Islet of Langerhans (tissue), 1 donor: ENCODE results near the gene TPX2.

Experiments used
- FAIRE-seq: peaks from one replicate; lab custom pipeline; 2011; peaks lifted over from hg19 to GRCh38; lab: Jason Lieb, UNC

TPX2 gene

GRCh38 chr20:31833130-31833930, 94.2 kb downstream of the TPX2 start:
- no peak for FAIRE-seq

- no peak for FAIRE-seq
These were observed 94.9 kb downstream of the TPX2 start for GRCh38 chr20:31833931-31834521.

GRCh38 chr20:31835554-31835953, 96.5 kb downstream of the TPX2 start:
- FAIRE-seq, result no peak

DNA sequence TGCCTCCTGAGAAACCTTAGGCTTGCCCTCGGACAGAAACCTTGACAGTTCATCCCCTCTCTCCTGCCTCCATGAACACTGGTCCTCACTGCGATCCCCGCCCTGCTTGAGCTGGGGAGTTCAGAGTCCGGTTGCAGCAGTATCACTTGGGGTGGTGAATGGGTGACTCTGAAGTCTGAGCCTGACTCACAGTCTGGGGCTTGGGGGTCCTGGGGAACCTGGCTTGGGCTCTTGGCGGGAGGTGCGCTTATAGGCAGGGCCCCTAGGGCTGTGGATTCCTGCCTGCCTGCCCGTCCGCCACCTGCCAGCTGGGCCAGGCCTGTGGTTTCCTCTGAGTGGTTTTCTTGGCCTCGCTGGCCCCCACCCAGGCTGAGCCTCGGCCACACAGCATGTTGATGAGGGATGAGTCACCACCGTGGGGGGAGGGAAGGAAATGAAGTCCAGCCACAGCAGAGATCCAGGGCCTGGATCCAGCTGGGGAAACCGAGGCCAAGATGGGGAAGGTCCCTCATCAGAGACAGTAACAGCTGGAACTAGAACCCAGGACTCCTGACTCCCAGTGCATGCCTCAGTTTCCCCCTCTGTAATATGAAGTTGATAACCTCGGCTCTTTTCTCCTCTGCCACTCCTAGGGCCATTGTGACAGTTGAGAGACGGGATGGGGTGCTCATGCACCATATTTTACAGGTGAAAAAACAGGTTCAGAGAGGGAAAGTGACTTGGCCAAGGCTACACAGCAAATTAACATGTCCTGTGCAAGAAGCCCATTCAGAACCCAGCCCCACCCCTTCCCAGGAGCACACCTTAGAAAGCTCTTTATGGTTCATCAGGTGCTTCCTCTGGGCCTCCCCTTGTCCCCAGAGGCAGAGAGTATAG, 97.1 kb downstream of the TPX2 start:
- no peak for FAIRE-seq

DNA sequence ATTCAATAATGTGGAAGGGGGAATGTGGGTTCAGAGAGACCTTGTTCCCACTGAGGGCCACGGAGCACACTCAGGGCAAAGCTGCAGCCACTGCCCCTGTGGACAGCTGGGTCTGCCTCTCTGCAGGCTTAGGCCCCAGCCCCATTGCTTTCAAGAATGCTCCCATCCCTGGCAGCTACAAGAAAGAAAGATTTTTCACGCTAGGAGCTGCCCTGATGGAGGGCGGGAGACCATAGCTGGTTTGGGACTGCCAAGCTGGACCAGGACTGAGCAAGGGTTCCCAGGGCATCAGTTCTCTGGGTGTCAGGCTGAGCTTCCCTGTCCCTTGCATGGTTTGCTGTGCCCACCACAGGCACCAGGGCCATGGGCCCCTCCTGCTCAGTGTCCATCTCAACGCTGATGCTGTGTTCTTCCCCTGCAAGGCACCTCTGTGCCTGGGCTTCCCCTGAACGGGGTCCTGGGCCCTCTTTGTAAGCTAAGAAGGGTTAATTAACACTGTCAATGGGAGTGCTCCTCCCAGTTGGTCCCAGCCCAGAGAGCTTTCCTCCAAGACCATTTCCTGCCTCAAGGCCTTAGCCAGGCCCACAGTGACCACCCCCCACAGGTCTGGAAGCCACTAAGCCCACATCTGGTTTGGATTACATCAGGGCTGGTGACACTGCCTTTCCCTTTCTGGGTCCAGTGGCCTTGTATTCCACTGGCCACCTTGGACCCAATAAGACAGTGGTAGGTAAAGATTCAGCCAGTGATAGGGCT, 97.9 kb downstream of the TPX2 start:
- no peak for FAIRE-seq

- no peak for FAIRE-seq
These were observed 98.9 kb downstream of the TPX2 start for GRCh38 chr20:31837896-31838397.

GRCh38 chr20:31838646-31839292, 99.7 kb downstream of the TPX2 start:
- no peak for FAIRE-seq

GRCh38 chr20:31839782-31840487, 100.8 kb downstream of the TPX2 start:
- no peak for FAIRE-seq

GRCh38 chr20:31840906-31841816, 102.1 kb downstream of the TPX2 start:
- FAIRE-seq, result no peak

GRCh38 chr20:31841928-31842327, 102.8 kb downstream of the TPX2 start:
- FAIRE-seq, result no peak

DNA sequence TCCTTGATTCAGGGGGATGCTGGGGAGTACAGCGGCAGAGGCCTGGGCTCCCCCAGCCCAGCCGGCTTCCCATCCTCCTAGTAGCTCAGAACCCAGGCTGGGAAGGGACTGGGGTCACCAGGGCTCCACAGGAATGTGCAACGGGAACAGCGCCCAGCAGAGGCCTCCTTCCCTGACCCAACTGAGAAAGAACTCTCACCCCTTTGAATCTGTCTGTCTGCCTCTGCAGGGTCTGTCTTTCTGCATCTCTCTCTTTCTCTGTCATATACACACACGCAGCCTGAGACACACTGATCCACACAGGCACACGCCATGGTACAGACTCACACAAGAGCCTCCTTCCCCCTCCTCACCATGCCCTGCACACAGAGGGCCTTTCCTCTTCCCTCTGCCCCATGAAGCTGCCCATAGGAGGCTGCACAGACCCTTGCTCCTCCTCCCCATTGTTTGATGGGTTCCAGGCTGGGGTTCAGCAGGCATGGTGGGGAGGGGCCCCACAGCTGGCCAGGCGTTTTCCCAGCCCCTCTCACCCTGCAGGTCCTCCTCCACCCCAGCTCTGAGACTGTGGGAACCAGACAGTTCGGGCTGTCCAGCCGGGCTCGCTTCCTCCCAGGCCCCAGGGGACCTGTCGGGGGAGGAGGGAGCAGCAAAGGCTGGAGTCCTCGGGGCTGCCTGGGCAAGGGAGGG, 103.5 kb downstream of the TPX2 start:
- no peak for FAIRE-seq

GRCh38 chr20:31843288-31843687, 104.2 kb downstream of the TPX2 start:
- FAIRE-seq, result no peak

DNA sequence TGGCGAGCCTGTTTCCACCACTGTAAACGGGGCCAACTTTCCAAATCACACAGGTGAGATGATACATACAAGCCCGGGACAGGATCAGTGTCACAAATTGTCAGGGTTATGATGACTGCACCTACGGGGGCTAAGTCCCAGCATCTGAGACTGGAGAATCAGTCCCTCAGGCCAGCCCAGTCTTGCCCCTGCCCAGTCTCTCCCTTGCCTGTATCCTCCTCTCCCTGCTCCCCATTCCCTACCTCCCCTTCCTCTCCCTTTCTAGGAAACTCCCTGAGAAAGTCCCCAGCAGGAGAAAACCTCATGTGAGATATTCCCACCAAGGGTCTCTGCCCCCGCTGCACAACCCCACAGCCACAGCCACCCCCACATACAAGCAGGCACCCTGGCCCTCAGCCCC, 104.8 kb downstream of the TPX2 start:
- no peak for FAIRE-seq

DNA sequence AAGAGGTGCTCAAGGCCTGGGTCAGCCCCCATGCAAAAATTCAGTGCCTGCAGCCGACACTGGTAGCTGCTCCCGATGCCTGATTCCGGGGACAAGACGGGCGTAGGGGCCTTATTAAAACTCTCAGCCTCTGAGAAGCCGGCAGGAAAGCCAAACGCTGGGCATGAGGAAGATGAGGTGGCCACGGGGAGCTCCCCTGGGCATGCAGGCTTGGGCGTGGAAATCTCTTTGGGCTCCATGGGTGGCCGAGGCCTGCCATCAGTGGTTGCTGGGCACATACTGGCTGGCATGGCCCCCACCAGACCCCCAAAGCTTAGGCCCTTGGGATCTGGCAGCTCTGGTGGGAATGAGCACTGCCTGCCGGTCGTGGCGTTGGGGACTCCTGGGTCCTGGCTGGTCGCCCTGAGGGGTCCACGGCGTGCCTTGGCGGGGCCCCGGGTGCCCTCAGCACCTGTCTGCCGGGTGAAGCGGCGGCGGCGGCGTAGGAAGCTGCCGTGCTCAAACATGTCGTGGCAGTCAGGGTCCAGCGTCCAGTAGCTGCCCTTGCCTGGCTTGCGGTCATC, 105.7 kb downstream of the TPX2 start:
- FAIRE-seq, result no peak

DNA sequence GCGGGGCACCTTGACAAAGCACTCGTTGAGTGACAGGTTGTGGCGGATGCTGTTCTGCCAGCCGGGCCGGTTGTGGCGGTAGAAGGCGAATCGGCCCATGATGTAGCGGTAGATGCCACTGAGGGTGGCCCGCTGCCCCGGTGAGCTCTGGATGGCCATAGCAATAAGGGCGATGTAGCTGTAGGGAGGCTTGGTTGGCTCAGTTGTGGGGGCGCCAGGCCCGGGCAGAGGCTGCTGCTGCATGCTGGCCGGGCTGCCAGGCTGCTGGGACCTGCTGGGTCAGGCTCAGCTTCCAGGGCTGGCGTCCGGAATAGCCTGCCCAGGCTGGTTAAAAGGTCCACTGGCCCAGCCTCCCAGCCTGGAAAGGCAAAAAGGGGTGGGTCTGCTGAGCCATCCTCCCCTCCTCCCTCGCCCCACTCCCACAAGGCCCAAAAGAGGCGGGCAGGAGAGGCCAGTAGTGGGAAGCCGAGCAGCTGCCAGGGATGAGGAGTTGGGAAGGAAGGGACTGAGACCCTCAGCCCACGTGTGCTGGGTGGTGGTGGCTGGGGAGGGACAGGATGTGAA, 106.3 kb downstream of the TPX2 start, which contains the start of gene FOXS1:
FOXS1 (minus strand) TSS at position 305 of the 564 bp plus-strand sequence; CDS start at position 243, 62 bp downstream.
- FAIRE-seq, result no peak

- FAIRE-seq, result no peak
These were observed 107.7 kb downstream of the TPX2 start for GRCh38 chr20:31846793-31847138.

DNA sequence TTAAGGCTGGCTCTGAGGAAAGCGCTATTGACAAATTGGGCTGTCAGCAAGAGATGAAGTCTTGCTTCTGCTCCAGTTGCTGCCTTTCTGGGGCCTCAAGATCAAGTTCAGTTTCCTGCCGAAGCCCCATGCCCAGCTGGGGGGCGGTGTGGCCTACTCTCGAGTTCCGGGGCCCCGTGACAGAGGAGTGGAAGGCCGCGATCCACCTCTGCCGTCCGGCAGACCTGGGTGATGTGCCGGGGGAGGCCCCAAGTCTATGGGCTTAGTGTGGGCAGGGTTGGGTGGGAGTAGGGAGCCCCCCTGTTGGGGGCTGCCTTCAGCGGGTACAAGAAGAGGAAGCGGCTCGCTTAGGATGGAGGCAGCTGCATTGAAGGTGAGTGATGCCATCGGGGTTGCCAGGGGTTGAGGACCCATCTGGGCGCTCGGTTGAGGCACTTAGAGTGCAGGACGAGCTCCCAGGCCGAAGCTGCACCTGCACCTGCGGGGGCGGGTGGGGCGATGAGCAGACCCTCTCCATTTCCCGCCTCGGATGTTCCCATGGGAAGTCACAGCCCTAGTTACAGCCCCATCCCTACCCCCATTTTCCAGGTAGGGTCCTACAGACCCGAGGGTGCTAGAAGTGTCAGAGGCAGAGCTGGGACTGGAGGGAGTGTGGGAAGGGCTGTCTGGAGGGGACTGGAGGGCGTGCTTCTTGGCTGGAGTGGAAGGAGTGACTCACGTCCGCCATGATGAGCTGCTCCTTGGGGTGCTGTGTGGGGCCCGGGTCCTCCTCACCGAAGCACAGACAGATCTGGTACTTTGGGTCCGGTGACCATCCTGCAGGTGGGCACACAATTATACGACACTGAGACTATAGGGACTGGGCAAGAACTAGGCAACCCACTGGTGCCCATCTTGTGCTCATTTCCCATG, 109.3 kb downstream of the TPX2 start:
- FAIRE-seq, result no peak
